Effector CD4-positive, alpha-beta T cell (primary cell): ENCODE data around the gene SDHA.

Experiments
- DNase-seq: peaks from one replicate; pipeline ENCODE4 v3.0.0-alpha.2; 2020
- total RNA-seq: gene quantifications from one replicate; lab custom pipeline; 2026; lab: John Stamatoyannopoulos, UW

SDHA gene
- total RNA-seq, result 29.8 reads per million, percentile 56 among the genes with 10 or more reads in this experiment

- DNase-seq, result peak; percentile 97
Observed at GRCh38 chr5:217494-218456, at the start of gene SDHA, which contains the start of gene CCDC127. TSS of gene SDHA (plus strand) at chr5:218320. CDS start at chr5:218356, 36 bp downstream. TSS of gene CCDC127 (minus strand) at chr5:218153. CDS start at chr5:216849, 1,304 bp downstream.

DNA sequence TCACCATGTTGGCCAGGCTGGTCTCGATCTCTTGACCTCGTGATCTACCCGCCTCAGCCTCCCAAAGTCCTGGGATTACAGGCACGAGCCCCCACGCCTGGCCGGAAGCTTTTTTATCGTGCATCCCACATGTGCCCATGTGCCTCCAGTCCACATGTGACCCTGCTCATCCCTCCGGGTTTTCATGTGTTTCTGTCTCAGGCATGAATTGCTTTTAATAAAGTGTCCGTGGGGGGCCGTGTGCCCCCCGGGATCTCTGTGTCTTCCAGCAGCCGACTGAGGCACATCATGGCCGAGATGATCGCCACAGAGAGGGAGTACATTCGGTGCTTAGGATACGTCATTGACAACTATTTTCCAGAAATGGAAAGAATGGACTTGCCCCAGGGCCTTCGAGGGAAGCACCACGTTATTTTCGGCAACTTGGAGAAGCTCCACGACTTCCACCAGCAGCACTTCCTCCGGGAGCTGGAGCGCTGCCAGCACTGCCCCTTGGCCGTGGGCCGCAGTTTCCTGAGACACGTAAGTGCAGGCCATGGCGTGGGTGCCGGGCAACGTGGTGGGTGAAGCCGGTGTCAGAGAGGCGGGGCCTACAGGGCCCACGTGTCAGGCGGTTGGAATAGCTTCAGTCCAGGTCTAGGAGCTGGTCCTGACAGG lies 48.9 kb upstream of the SDHA start:
- DNase-seq, result no peak

DNA sequence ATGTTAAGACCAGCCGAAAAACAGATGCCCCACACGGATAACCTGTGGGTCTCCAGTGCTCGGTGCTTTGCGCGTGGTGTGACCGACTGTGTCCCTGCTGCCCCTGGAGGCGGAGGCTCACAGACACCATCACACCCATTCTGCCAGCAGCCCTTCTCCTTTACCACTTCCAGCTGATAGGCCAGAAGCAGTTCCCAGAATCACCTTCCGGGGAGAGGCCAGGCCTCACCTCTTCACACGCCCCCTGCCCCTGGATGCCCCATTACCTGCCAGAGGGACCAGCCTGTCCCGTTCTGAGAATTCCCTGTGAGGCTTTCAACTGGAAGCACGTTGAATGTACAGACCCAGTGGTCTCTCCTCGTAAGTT lies 48.4 kb upstream of the SDHA start:
- DNase-seq, result no peak

DNA sequence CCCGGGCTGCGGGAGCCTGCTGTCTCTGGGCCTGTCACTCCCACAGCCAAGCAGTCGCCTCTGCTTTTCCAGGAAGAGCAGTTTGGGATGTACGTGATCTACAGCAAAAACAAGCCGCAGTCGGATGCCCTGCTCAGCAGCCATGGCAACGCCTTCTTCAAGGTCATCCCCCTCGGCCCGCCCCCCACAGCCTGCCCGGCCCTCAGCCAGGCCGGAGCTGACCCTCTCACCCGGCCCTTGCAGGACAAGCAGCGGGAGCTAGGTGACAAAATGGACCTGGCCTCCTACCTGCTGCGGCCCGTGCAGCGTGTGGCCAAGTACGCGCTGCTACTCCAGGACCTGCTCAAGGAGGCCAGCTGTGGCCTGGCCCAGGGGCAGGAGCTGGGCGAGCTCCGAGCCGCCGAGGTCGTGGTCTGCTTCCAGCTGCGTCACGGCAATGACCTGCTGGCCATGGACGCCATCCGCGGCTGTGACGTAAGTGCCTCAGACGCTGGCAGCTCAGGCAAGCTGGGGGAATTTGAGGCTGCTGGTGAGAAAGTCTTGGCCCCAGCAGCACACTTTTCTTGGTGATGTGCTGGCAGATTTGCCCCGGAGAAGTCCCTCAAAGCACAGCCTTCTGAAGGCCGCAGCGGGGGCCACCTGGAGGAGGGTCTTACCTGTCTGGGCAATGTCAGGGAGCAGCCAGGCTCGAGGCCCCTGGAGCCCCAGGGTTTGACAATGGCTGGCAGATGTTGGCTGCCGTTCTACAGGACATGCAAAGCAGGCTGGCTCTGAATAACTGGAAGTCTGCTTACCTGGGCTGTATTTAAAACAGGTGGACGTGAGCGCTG lies 46.9 kb upstream of the SDHA start:
- DNase-seq, result no peak

DNA sequence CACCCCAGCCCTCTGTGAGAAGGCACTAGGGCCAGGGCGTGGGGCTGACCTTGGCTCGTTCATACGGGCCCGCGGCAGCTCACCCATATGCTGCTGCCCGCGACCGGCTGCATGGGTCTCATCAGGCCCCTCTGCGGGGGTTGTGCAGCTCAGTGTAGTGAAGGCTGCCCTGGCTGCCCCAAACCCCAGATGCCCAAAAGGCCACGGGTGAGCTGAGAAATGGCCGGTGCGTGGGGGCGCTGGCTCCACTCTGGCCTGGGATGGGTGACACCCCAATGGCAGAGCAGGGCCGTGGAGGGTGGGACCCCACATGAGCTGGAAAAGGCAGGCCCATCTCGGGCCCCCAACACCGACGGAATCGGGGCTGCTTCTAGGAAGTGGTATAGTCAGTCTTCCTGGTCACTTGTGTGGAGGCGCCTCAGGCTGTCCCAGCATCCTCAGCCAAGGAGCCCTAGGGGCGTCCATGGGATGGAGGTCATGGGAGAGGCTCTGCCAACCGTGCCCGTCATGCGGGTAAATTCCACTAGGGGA lies 46.3 kb upstream of the SDHA start:
- DNase-seq, result no peak

- DNase-seq, result no peak
Observed at GRCh38 chr5:172421-172820, 45.7 kb upstream of the SDHA start.

DNA sequence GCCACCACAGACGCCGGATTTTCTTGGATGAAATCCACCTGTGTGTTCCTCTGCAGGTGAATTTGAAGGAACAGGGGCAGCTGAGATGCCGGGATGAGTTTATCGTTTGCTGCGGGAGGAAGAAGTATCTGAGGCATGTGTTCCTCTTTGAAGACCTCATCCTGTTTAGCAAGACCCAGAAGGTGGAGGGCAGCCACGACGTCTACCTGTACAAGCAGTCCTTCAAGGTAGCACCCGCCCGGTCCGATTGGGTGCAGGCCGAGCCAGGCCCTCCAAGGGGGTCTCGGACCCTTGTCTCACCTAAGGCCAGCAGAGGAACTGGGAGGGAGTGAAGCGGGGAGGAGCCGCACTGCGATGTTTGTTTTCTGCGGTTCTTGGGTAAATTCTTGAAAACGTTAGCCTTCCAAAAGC lies 45.3 kb upstream of the SDHA start:
- DNase-seq, result no peak

GRCh38 chr5:173392-174290 lies 44.5 kb upstream of the SDHA start:
- no peak for DNase-seq

DNA sequence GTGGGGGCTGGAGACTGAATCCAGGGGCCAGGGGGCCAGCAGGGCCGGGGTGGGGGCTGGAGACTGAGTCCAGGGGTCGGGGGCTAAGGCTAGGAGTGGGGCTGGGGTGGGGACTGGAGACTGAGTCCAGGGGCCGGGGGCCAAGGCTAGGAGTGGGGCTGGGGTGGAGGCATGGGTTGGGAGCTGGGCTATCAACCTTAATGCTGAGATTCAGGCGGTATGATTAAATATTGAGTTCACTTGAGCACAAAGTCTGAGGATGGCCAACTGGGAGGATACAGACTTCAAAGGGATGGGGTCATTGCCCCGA lies 43.9 kb upstream of the SDHA start:
- no peak for DNase-seq

- DNase-seq, result no peak
Observed at GRCh38 chr5:174876-175465, 43.1 kb upstream of the SDHA start.

DNA sequence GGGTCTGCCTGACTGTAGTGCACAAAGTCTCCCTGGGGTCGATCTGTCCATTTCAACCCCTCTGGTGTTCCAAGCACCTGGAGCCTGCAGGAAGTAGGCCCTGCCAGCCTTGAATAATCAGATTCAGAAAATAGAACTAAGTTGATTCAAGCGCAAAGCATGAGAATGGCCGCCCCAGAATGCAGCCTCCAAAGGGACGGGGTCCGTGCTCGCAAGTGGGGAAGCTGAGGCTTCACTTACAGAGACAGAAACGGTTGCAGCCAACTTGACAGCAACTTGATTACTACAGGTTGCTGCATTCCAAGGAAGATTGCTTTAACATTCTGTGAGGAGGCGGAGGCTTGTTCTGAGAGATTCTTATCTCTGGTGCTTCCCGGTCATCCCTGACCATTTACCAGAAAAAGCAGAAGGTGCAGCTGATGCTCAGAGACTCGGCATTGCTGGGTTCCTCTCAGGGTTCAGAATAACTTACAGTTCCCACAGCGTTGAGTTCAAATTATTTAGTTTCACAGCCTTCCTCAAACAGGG lies 41.8 kb upstream of the SDHA start:
- DNase-seq, result no peak

DNA sequence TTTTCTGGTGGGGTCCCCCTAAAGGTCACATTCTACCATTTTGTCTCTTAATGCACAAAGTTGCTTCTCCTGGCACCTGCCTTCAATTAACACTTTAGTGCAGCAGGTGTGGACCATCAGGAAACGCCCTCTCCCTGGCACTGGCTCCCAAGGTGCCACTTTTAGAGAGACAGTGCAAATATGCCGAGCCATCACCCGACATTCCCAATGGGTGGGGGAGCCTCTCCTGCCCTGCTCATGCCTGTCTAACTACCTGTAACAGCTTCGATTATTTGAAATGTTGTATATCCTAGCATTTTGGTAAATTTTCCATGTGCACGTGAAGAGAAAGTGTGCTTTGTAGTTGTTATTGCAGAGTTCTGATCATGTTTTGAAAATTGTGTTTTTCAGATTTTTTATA lies 40.0 kb upstream of the SDHA start:
- no peak for DNase-seq

GRCh38 chr5:179401-179800 lies 38.7 kb upstream of the SDHA start:
- no peak for DNase-seq

DNA sequence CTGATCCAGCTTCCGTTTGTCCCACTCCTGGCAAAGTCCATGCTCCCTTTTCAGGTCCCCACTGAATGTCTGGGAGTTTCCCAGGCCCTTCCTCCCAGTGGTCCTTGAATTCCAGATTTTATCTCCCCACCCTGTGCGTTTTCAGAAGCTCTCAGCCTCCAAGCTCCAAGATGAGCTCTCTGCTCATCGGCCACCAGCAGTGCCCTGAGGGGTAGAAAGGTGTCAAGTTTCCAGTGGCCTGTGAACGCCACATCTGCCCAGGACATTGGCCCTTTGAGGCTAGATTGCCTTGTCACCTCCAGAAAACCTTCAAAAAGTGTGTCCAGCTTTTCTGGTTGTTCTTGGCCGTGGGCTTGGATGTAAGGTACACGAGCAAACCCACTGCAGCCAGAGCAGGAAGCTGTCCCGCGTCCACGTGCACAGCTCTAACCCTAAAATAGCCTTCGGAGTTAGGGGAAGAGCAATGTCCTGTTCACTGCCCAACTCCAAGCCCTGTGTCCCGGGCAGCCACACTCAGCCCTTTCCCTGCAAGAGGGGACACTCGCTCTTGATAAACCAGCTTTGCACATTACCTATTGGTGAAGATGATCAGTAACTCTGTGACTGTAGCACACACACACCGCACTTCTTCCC lies 37.7 kb upstream of the SDHA start:
- no peak for DNase-seq

GRCh38 chr5:181160-181559 lies 37.0 kb upstream of the SDHA start:
- no peak for DNase-seq

GRCh38 chr5:181566-181965 lies 36.6 kb upstream of the SDHA start:
- no peak for DNase-seq

DNA sequence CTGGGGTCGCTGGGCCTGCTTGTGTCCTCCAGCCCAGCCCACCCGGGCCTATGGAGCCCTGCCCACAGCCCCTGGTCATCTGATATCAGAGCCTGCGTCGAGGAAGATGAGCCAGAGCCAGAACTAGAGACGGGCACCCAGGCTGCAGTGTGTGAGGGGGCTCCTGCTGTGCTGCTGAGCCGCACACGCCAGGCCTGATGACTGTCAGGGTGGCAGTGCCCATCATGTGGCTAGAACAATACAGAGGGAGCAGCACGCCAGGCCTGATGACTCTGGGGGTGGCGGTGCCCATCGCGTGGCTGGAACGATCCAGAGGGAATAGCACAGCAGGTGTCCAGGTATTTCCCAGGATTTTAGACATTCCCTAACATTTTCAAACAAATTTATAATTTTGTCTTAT lies 36.0 kb upstream of the SDHA start:
- DNase-seq, result no peak

DNA sequence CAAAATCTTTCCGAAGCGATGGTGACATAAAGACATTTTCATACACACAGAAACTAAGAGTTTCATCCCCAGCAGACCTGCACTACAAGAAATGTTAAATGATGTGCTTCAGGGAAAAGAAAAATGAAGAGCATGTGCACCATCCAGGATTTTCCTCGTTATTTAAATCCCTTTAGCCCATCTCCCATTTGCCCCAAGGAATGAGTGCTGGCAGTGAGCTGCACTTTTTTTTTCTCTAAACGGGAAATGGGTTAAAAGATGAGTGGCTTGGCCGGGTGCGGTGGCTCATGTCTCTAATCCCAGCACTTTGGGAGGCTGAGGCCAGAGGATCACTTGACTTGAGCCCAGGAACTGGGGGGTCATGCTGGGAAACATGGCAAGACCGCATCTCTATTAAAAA lies 33.6 kb upstream of the SDHA start:
- no peak for DNase-seq

DNA sequence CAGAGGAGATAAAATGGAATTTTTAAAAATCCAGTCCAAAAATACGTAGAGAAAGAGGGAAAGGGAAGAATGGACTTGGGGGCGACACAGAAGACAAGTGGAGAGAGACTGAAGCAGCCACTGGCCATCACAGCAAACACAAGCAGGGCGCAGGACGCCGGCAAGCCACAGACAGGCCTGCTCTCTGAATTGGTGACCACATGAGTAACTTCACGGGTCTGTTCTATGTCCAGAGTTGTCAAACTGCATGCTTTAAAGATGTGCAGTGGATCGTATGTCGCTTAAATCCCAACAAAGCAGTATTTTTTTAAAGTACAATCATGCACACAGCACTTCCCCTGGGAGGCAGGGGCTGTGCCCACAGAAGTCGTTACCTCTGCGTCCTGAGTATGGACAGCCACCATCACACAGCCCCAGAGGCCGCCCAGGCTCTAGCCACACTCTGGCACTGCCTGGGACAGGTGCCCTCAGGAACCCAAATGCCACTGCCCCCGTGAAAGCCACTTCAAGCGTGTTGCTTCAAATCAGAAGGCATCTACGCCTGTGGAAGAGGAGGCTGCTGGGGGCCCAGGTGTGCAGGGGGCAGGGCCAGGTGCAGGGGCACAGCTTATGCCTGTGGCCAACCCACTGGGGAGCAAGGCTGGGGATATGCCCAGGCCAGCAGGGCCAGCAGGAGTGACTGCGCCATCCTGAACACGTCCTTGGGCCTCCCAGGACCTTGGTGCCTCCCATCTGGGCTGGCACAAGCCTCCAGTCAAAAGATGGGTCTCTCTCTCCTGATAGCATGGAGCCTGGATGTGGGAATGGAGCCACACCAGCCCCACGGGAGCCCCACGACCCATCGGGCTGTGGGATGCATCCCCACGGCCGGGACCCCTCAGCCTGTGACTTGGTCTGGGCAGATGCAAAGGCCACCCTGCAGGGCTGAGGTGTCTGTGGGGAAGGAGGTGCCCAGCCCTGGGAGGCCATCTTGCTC lies 32.7 kb upstream of the SDHA start:
- DNase-seq, result no peak
